Measurements from ENCODE around the gene GCN1.

DNA sequence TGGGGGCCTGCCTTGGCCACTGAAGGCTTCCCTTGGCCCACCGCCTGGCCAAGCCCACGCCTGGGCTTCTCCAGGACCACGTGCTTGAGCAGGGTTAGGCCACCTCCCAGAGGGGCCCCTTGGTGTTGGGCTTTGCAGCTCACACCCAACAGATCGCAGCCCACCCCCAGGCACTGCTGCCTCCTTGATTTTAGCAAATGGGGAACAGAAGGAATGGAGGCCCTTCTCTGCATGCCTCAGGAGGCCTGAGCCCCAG is 101.3 kb downstream of the GCN1 start:
- TF ChIP-seq EZH2 (IDR thresholded peaks at IDR 0.05; ENCODE audit: low read length): no peak
- TF ChIP-seq, protein P1, sequence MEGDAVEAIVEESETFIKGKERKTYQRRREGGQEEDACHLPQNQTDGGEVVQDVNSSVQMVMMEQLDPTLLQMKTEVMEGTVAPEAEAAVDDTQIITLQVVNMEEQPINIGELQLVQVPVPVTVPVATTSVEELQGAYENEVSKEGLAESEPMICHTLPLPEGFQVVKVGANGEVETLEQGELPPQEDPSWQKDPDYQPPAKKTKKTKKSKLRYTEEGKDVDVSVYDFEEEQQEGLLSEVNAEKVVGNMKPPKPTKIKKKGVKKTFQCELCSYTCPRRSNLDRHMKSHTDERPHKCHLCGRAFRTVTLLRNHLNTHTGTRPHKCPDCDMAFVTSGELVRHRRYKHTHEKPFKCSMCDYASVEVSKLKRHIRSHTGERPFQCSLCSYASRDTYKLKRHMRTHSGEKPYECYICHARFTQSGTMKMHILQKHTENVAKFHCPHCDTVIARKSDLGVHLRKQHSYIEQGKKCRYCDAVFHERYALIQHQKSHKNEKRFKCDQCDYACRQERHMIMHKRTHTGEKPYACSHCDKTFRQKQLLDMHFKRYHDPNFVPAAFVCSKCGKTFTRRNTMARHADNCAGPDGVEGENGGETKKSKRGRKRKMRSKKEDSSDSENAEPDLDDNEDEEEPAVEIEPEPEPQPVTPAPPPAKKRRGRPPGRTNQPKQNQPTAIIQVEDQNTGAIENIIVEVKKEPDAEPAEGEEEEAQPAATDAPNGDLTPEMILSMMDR (optimal IDR thresholded peaks at IDR 0.05 in 1 of 3, IDR thresholded peaks at IDR 0.05 in 1 of 3, conservative IDR thresholded peaks at IDR 0.05 in 1 of 3; ENCODE audit: extremely low read depth in 1 of 3, insufficient read depth in 2 of 3, low read length in 3 of 3): no peak
